Activated T-helper 1 cell treated with anti-CD3 and anti-CD28 coated beads, Interleukin-2, amount 50 U/mL, for 16 hours (primary cell): Measurements from ENCODE around the gene MARK4.
"Not testable (repeated sequence)": the region's sequence is repeated elsewhere in the genome, so short reads cannot be mapped to it uniquely, and the experiment has no call there.

Source experiments
- DNase-seq, 2 donors: peaks; one replicate each; pipeline ENCODE4 v3.0.0-alpha.2; 2020; ENCODE audit warnings: low read depth in 1 of 2, low spot score in 1 of 2

MARK4 gene

DNA sequence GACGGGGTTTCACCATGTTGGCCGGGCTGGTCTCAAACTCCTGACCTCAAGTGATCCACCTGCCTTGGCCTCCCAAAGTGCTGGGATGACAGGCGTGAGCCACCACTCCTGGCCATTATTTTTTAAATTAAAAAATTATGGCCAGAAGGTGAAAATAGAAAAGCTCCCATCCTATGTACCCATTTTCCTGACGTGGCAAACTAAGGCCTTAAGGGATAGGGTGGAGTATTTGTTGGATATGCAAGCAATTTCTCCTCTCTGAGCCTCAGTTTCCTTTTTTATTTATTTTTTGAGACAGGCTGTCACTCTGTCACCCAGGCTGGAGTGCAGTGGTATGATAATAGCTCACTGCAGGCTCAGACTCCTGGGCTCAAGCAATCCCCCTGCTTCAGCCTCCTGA lies 83.8 kb downstream of the MARK4 start:
- DNase-seq: not testable (repeated sequence)

DNA sequence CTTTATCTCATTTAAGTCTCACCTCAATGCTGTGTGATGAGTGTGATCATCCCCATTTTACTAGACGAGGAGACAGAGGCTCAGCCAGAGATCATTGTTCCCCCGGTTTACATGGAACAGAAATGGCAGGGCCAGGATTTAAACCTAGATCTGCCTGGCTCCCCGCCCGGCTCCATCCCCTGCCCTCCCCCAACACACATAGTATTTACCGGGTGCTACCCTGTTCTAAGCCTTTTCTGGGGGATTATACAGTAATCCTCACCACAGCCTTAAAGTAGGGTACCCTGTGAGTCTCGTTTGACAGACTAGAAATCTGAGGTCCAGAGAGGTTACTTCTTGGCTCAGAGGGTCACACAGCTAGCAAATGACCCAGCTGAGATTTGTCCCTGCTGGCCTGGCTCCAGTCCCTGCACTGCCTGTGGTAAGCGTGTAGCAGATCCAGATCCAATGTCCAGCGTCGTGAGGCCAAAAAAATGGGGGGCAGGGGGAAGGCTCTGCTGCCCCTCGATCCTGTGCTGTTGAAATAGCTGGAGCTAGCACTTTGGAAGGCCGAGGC lies 85.7 kb downstream of the MARK4 start:
- DNase-seq: no peak

DNA sequence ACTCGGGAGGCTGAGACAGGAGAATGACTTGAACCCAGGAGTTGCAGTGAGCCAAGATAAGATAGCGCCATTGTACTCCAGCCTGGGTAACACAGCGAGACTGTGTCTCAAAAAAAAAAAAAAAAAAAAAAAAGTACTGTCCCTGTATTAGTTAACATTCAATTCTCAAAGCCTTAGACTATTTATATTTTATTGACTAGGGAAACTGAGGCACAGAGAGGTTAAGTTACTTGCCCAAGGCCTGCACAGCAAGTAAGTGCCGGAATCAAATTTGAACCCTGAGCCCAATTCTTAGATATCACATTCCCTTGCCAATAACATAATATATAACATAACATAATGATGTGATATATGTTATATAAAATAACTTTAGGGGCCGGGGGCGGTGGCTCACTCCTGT lies 88.6 kb downstream of the MARK4 start:
- DNase-seq: no peak

DNA sequence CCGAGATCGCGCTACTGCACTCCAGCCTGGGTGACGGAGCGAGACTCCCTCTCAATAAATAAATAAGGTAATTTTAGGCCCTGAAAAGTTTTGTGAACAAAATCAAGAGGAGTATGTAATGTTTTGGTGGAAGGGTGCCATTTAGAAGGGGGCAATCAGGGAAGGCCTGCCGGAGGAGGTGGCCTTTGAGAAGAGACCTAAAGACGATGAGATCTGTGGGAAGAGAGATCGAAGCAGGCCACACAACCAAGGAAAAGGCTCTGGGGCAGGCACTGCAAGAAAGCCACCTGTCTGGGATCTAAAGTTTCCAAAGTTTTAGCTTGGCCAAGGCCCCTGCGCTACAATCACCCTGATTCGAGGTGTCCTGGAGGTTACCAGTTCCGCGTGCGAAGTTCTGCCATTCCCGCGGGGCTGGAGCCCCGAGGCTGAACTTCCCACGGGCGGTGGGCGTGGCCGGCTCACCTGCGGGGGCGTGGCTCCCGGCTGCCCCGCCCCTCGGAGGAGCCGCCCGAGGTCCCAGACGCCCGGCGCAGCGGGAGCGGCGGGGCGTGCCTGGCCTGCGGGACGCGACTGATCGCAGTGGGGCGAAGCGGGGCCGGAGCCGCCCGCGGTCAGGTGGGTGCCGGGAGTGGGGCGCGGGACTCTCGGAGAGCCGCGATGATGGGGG lies 89.3 kb downstream of the MARK4 start, which contains the start of gene KLC3:
Gene KLC3, plus strand, starts transcription at position 519 of the 667 bp plus-strand sequence. CDS start 4,792 bp downstream, outside the sequence.
- DNase-seq: peak in 1 of 2 donors; percentile 22

DNA sequence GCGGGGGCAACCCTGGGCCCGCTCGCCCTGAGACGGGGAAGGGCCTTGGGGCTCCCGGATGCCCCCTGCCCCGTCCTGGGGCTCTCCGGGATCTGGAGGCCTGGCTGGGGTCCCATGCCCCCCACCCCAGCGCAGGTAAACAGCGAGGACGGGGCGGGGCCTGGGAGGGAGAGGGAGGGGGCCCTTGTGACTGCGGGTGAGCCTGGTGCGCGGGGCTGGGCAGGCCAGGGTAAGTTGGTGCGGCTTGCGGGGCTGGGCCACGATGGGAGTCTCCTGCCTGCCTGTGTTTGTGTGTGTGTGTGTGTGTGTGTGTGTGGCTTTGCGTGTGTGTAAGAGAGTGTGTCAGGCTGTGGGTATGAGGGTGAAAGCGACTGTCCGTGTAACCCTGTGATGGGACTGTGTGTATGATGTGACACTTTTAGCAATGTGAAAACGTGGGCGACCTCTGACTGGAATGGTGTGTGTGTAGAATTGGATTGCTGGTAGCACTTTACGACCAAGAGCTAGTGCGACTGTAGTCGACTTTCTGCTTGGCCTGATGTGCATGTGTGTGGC lies 89.9 kb downstream of the MARK4 start:
- no peak for DNase-seq

DNA sequence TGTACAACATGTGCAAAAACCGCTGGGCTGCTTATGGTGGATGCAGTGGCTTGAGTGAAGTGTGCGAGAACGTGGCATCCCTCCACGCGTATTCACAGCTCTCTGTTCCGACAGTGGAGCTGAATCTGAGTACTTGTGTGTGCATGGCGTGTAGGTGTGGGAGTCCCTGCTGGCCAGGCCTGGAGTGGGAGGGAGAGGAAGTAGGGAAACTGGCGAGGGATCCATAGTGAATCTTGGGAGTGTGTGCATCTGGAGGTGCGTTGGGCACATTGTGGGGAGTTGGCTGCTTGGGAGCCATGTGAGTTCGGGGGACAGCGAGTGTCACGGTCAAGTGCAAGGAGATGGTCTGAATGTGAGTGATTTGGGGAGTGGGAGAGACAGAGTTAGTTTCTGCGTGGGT lies 91.8 kb downstream of the MARK4 start:
- DNase-seq: no peak

DNA sequence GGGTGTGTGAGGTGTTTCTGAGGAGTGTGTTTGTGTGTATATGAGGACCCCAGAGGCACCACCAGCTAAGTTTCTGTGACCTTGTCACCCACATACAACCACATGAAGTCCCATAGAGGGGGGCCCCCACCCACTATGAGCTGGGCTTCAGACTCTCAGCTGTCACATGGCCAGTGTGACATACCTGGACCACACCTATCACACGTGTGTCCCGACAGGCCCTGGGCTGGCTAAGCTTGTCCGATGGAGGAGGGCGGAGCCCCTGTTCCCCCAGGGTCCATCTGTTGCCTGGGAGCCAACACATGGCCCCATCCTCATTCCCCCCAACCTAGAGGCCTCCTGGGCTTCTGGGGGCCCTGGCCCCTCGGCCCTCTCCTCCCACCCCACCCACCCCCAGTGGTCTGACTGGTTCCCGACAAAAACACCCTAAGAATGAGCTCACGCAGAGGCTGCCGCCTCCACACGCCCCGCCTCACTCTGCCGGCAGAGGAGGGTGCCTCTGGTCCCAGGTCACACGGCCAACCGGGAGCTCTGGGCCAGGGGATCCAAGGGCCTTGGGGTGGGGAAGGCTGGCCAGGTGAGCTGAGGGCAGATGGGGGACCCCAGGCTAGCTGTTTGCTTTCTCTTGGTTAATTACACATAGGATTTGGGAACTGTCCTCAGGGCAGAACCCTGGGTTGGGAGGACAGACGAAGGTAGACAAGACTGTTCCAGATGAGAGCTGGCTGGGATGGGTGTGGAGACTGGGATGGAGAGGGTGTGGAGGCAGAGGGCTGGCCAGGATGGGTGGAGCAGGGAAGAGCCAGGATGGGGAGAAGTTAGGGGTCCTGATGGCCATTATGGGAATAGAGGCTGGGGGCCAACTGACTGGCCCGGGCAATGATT lies 93.8 kb downstream of the MARK4 start:
- no peak for DNase-seq

DNA sequence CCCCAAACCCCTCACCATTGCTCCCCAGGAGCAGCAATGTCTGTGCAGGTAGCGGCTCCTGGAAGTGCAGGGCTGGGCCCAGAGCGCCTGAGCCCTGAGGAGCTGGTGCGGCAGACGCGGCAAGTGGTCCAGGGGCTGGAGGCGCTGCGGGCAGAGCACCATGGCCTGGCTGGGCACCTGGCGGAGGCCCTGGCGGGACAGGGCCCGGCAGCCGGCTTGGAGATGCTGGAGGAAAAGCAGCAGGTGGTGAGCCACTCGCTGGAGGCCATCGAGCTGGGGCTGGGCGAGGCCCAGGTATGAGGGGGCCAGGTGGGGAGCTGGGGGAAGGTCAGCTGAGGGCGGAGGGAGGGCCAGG lies 94.4 kb downstream of the MARK4 start:
- DNase-seq: no peak

DNA sequence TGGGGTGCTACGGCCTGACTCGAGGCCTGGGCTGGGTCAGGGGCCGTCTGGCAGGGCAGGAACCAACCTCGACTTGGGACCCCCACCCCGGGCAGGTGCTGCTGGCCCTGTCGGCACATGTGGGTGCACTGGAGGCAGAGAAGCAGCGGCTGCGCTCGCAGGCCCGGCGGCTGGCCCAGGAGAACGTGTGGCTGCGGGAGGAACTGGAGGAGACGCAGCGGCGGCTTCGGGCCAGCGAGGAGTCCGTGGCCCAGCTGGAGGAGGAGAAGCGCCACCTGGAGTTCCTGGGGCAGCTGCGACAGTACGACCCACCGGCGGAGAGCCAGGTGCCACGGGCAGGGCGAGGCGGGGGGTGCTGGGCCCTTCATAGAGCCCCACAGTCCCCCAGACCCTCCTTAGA lies 95.4 kb downstream of the MARK4 start:
- DNase-seq: no peak

DNA sequence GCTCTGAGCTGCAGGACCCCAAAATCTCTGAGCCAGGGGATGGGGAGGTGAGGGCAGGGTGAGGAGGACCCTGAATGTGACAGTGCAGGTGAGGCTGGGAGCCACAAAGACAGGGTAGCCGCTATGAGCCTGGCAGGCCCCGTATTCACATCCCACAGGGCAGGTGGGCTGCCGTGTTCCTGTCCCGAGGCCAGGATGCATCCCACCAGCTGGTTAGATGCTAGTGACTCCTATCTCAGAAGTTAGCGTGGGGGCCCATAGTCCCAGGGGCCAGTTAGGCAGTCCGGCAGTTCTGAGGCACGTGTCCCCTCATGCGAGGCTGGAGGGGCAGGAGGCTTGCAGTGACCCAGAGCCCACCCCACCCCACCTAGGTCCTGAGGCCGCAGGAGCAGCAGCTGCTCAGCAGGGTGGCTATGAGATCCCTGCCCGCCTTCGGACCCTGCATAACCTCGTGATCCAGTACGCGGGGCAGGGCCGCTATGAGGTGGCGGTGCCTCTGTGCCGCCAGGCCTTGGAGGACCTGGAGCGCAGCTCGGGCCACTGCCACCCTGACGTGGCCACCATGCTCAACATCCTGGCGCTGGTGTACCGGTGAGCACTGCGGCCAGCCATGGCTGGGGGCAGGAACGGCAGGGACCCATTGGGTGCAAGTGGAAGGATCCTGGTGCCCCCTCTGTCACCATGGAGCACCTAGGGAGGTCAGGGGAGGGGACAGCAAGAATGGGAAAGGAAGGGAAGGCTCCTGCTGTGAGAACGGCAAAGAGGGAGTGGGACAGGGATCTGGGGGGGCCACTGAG lies 96.7 kb downstream of the MARK4 start:
- DNase-seq: no peak

DNA sequence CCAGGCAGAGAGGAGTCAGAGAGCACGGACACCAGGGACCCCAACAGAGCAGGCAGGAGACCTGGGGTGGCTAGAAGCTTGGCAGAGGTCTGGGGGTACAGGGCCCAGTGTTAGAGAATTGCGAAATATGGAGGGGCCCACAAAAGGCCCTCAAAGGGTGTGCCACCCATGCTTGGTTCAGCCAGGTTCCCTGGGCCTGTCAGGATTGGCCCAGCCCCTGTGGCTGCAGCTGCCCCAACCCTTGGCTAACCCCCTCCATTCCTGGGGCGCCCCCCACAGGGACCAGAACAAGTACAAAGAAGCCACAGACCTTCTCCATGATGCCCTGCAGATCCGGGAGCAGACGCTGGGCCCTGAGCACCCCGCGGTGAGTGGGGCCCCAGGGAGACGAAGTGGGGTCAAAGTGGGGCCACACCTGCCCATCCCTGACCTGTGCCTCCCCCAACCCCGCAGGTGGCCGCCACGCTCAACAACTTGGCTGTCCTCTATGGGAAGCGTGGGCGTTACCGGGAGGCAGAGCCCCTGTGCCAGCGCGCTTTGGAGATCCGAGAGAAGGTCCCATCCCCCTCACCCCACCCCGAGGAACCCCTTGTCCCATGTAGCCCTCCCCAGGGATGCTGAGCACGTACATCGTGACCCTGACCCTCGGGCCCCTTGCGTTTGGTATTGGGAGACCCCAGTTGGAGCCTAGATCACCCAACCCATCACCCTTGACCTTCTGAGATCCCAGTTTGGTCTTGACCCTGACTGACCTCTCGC lies 97.5 kb downstream of the MARK4 start:
- no peak for DNase-seq

DNA sequence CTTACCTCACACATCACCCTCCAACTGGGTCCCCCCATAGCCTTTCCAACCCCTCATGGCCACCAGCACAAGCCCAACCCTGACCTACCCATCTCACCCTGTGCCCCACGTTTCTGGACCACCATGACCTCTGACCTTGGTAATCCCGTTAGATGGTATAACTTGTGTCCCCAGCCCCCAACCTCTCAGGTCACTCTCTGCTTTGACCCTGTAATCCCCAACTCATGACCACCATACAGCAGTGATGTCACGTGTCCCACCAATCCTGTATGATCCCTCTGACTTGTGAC lies 98.0 kb downstream of the MARK4 start:
- no peak for DNase-seq

DNA sequence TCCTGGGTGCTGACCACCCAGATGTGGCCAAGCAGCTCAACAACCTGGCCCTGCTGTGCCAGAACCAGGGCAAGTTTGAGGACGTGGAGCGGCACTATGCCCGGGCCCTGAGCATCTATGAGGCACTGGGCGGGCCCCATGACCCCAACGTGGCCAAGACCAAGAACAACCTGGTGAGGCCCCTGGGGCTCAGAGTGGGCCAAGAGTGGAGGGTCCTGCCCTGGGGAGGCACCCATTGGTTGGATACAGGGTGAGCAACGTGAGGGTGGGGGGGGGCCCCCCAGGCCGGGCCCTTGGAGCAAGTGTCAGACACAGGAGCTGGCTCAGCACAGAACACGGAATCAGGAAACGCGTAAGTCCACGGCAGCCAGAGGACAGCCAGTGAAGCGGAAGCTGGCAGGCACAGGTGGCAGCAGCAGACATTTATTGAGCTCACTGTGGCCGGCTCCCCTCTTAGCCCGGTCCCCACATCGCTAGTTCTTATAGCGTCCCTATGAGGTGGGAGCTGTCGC lies 98.4 kb downstream of the MARK4 start:
- no peak for DNase-seq

DNA sequence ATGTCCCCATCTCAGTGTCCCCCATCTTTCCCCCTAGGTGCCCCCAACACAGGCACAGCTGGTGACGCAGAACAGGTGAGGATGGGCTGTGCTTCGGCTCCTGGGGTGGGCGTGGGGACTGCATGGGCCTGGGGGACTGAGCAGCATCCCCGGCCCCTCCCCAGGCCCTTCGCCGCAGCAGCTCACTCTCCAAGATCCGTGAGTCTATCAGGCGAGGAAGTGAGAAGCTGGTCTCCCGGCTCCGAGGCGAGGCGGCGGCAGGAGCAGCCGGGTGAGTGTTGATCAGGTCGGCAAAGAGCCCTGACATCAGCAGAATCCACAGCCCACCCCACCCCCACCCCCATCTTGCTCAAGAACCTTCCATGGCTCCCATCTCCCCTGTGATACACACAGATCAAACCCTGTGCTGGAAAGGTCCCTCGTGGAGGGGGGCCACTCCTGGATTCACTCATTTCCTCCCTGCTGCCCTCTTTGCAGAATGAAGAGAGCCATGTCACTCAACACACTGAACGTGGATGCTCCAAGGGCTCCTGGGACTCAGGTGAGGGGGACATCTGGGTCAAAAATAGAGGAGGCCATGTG lies 99.5 kb downstream of the MARK4 start:
- no peak for DNase-seq

DNA sequence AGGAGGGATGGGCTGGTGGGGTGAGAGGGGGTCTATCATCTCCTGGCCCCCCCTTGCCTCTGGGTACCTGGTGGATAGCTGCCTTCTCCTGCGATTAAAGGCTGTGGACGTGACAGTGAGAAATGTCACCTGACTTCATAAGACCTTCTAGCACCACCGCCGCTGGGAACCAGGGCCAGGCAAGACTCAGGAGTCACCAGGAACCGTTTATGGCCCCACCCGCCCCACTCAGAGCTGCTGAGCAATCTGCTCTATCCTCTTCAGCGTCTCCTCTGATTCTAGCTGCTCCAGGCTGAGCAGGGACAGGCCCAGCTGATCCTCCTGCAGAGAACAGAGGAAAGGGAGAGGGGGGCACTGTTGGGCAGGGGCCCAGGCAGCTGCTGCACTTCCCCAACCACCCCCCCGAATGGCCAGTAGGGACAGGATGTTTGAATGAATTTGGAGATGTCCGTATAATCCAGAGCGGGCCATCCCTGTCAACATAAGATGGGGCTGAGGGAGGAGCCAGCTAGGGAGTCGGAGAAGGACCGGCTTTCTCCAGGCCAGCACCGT lies 100.4 kb downstream of the MARK4 start:
- DNase-seq: no peak

DNA sequence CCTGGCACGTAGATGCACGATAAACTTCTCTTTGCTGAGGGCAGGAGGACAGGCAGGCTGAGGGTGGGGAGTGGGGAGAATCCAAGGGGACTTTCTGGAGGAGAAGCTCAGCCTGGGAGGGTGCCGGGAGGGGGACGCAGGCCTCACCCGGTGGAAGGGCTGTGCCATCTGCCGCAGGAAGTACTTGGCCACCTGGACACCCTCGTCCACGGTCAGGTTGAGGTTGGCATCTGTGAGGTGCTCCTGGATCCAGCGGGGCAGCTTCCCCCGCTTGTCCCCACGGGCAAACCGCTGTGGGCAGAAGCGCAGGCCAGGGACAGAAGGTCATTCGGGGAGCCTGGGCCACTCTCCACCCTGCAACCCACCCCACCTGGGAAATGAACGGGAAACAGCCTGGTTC lies 101.0 kb downstream of the MARK4 start:
- DNase-seq: no peak

DNA sequence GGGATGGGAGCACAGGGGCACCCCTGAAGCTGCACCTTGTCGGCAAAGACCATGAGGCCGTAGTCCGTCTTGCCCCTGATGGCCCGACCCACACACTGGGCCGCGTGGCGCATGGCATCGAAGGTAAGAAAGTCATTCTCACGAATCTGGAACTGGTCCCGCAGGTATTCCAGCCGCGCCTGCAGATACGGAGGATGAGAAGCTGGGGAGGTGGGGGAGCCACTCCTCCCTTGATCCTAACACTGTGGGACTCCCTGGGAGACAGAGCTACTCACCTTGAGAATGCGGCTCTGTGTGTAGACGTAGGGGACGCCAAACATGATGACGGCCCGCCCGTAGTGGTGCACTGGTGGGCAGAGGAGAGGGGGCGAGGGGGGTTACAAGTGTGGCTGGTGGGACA lies 101.4 kb downstream of the MARK4 start:
- no peak for DNase-seq

DNA sequence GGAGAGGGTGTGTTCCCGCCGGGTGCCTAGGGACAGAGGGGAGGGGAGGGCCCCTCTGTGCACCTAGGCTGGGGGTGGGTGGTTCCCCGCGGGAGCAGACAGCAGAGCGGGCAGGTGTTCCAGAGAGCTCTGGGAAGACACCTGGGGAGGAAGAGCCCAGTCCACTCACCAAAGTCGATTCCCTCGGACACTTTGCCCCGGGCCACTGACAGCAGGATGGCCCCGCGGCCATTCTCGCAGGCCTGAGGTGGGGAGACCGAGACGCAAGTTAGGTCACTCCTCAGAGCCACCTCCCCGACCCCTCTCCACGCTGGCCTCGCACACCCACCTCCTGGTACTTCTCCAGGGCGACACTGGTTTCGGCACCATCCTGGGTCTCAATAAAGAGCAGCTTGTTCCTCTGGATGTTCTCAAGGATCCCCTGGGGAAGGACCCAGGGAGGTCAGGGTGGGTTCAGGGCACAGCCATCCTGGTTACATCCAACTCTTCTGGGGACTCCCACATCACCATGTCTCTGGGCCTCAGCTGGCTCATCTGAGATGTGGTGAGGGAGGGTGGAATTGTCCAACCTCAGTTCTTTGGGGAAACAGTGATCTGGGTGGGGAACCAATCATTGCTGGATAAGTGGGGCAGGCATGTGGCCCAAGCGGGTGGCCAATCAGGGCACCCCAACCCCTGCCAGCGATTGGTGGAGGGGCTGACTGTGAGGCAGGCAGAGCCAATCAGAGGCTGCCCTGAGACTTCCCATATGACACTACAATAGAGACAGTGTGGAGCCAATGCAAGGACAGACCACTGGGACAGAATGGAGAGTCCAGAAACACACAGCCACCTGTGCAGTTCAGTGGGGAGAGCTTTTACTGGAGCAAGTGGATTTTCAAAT lies 102.1 kb downstream of the MARK4 start:
- no peak for DNase-seq
